Skeletal muscle tissue (tissue), 4 donors: Measurements from ENCODE around the gene CNTNAP2. TPM values are rescaled to one million over a fixed set of nuclear protein-coding genes. Genes with fewer than 3 reads are reported as not detected.
"Not testable (repeated sequence)": the region's sequence is repeated elsewhere in the genome, so short reads cannot be mapped to it uniquely, and the experiment has no call there.

Experiments used
- H3K27ac ChIP-seq: one replicate; pipeline ENCODE4 v1.7.0; 2013; ENCODE audit warnings: mild to moderate bottlenecking, low read depth, low read length, inconsistent platforms
- H3K27me3 ChIP-seq, 3 donors: one replicate each; pipeline ENCODE4 v1.7.0; 2013; ENCODE audit warnings: low read length in 3 of 3; ENCODE audit not compliant: control insufficient read depth in 3 of 3, insufficient read depth in 3 of 3
- H3K36me3 ChIP-seq, 3 donors: one replicate each; pipeline ENCODE4 v1.7.0; 2013; ENCODE audit warnings: low read length in 3 of 3; ENCODE audit not compliant: control insufficient read depth in 3 of 3, insufficient read depth in 3 of 3
- H3K4me1 ChIP-seq, 3 donors: one replicate each; pipeline ENCODE4 v1.7.0; 2013; ENCODE audit warnings: low read length in 3 of 3, mild to moderate bottlenecking in 3 of 3; ENCODE audit not compliant: control insufficient read depth in 3 of 3, insufficient read depth in 3 of 3
- H3K4me3 ChIP-seq, 3 donors: one replicate each; pipeline ENCODE4 v1.7.0; 2013; ENCODE audit warnings: low read length in 3 of 3
- H3K9ac ChIP-seq, 3 donors: one replicate each; pipeline ENCODE4 v1.7.0; 2013; ENCODE audit warnings: low read length in 3 of 3, mild to moderate bottlenecking in 3 of 3, moderate library complexity in 2 of 3, low read depth in 1 of 3
- H3K9me3 ChIP-seq, 3 donors: one replicate each; pipeline ENCODE4 v1.7.0; 2013; ENCODE audit warnings: low read length in 3 of 3; ENCODE audit not compliant: control insufficient read depth in 3 of 3
- total RNA-seq: library from RNA; depleted of rRNA; stranded (reverse); fragments of >200 nt; gene quantifications from one replicate; pipeline ENCODE4 v1.2.3, GENCODE V29; 2014
- donor health status: Osteomylitis.

Gene CNTNAP2
- total RNA-seq, 1 donor from 2014 or later = 14.1 TPM

- H3K4me3 ChIP-seq = no peak overlapping the region
- no peak overlapping the region for H3K27ac ChIP-seq
- H3K4me1 ChIP-seq = no peaks in the 10 kb centered on the region
- H3K9ac ChIP-seq = no peak overlapping the region
- no peaks in the 10 kb centered on the region for H3K36me3 ChIP-seq
- no peaks in the 10 kb centered on the region for H3K27me3 ChIP-seq
- no peaks in the 10 kb centered on the region for H3K9me3 ChIP-seq
Measured at GRCh38 chr7:146138926-146139325, 22.3 kb downstream of the CNTNAP2 start.

GRCh38 chr7:146146831-146147486 is 30.4 kb downstream of the CNTNAP2 start:
- H3K27ac ChIP-seq = no peak overlapping the region
- no peak overlapping the region for H3K9ac ChIP-seq
- H3K4me3 ChIP-seq = no peak overlapping the region
- H3K4me1 ChIP-seq = no peaks in the 10 kb centered on the region
- no peaks in the 10 kb centered on the region for H3K27me3 ChIP-seq
- H3K9me3 ChIP-seq = no peaks in the 10 kb centered on the region
- no peaks in the 10 kb centered on the region for H3K36me3 ChIP-seq

DNA sequence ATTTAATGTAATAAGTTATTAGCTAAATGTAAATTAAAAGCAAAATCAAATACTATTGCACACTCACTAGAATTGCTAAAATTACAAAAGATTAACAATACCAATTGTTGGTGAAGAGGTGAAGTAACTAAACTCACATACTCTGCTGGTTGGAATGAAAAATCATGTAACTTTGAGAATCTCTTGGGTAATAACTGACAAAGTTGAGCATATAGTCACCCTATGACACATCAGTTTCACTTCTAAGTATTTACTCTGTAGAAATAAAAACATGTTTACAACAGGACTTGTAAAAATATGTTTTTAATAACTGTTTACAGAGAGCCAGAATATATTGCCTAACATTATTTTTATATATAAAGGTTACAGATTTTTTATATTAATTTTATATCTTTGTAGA is 33.6 kb downstream of the CNTNAP2 start:
- Histone ChIP-seq H3K9ac (no peak overlapping the region), H3K9me3 (no peaks in the 10 kb centered on the region), H3K27ac (no peak overlapping the region), H3K4me1 (no peaks in the 10 kb centered on the region), H3K36me3 (no peaks in the 10 kb centered on the region), H3K27me3 (no peaks in the 10 kb centered on the region), H3K4me3 (no peak overlapping the region)

- H3K4me3 ChIP-seq = no peak overlapping the region
- H3K36me3 ChIP-seq = no peaks in the 10 kb centered on the region
- no peak overlapping the region for H3K9ac ChIP-seq
- H3K4me1 ChIP-seq = no peaks in the 10 kb centered on the region
- no peaks in the 10 kb centered on the region for H3K27me3 ChIP-seq
- H3K27ac ChIP-seq = no peak overlapping the region
- no peaks in the 10 kb centered on the region for H3K9me3 ChIP-seq
Measured at GRCh38 chr7:146172112-146172511, 55.5 kb downstream of the CNTNAP2 start.

DNA sequence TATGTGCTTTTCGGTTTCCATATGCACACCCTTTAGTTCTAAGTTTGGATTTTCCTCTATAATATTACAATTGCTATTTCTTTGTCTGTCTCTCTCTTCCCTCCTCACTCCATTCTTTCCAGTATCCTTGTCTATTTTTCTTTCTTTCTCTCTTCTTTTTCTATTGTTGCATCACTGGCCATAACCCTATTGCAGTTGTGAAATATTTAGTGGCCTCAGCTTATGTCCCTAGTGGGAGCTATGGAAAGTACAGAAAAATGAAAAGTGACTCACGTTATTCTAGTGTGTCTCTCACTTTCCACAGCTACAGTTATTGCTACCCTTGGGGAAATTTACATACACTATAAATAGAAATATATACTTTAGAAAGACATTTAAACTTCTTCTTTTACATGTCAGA is 59.1 kb downstream of the CNTNAP2 start:
- H3K27me3 ChIP-seq = no peaks in the 10 kb centered on the region
- no peak overlapping the region for H3K27ac ChIP-seq
- H3K36me3 ChIP-seq = no peaks in the 10 kb centered on the region
- H3K4me1 ChIP-seq = no peaks in the 10 kb centered on the region
- no peaks in the 10 kb centered on the region for H3K9me3 ChIP-seq
- no peak overlapping the region for H3K9ac ChIP-seq
- no peak overlapping the region for H3K4me3 ChIP-seq

- Histone ChIP-seq H3K27me3 (no peaks in the 10 kb centered on the region), H3K4me1 (no peaks in the 10 kb centered on the region), H3K9me3 (no peaks in the 10 kb centered on the region), H3K9ac (no peak overlapping the region), H3K27ac (no peak overlapping the region), H3K4me3 (no peak overlapping the region), H3K36me3 (no peaks in the 10 kb centered on the region)
Measured at GRCh38 chr7:146176860-146177259, 60.3 kb downstream of the CNTNAP2 start.

GRCh38 chr7:146177301-146177700 is 60.7 kb downstream of the CNTNAP2 start:
- Histone ChIP-seq H3K36me3 (no peaks in the 10 kb centered on the region), H3K9ac (no peak overlapping the region), H3K27ac (no peak overlapping the region), H3K9me3 (no peaks in the 10 kb centered on the region), H3K4me1 (no peaks in the 10 kb centered on the region), H3K27me3 (no peaks in the 10 kb centered on the region), H3K4me3 (no peak overlapping the region)

DNA sequence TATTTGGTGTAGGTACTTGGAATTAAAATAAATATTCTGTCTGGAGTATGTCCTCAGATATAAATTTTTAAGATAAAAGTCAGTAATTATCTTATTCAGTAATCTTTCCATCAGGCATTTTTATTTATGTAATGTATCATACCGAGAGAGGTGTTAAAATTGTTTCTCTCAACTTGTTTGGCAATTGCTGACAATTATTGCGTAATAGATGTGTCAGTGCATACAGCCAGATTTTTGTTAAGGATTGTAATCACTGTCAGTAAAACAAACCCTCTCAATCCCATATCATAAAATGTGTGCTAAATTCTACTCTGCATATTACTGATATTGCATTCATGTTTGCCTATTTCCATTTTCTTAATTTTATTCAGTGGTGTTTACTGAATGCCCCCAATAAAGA is 69.2 kb downstream of the CNTNAP2 start:
- Histone ChIP-seq H3K4me3 (no peak overlapping the region), H3K4me1 (no peaks in the 10 kb centered on the region), H3K9me3 (no peaks in the 10 kb centered on the region), H3K27ac (no peak overlapping the region), H3K36me3 (no peaks in the 10 kb centered on the region), H3K27me3 (no peaks in the 10 kb centered on the region), H3K9ac (no peak overlapping the region)

DNA sequence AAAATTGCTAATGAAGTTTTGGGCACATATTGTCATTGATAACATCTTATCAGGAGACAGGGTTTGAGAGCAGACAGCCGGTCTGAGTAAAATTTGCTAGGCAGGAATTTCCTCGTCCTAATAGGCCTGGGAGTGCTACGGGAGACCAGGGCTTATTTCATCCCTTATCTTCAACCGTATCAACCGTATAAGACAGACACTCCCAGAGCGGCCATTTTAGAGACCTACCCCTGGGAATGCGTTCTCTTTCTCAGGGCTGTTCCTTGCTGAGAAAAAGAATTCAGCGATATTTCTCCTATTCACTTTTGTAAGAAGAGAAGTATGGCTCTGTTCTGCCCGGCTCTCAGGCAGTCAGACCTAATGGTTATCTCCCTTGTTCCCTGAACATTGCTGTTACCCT is 74.8 kb downstream of the CNTNAP2 start:
- H3K27me3 ChIP-seq, H3K9ac ChIP-seq, H3K9me3 ChIP-seq, H3K4me3 ChIP-seq, H3K27ac ChIP-seq, H3K36me3 ChIP-seq, H3K4me1 ChIP-seq: not testable (repeated sequence)

GRCh38 chr7:146201945-146202344 is 85.3 kb downstream of the CNTNAP2 start:
- no peak overlapping the region for H3K4me3 ChIP-seq
- H3K36me3 ChIP-seq = no peaks in the 10 kb centered on the region
- no peaks in the 10 kb centered on the region for H3K27me3 ChIP-seq
- no peak overlapping the region for H3K27ac ChIP-seq
- H3K9ac ChIP-seq = no peak overlapping the region
- H3K4me1 ChIP-seq = no peaks in the 10 kb centered on the region
- no peaks in the 10 kb centered on the region for H3K9me3 ChIP-seq

GRCh38 chr7:146206270-146206669 is 89.7 kb downstream of the CNTNAP2 start:
- no peaks in the 10 kb centered on the region for H3K36me3 ChIP-seq
- no peaks in the 10 kb centered on the region for H3K9me3 ChIP-seq
- H3K27me3 ChIP-seq = no peaks in the 10 kb centered on the region
- no peak overlapping the region for H3K27ac ChIP-seq
- no peaks in the 10 kb centered on the region for H3K4me1 ChIP-seq
- H3K9ac ChIP-seq = no peak overlapping the region
- H3K4me3 ChIP-seq = no peak overlapping the region
